Measurements from ENCODE around the gene SPEG.

DNA sequence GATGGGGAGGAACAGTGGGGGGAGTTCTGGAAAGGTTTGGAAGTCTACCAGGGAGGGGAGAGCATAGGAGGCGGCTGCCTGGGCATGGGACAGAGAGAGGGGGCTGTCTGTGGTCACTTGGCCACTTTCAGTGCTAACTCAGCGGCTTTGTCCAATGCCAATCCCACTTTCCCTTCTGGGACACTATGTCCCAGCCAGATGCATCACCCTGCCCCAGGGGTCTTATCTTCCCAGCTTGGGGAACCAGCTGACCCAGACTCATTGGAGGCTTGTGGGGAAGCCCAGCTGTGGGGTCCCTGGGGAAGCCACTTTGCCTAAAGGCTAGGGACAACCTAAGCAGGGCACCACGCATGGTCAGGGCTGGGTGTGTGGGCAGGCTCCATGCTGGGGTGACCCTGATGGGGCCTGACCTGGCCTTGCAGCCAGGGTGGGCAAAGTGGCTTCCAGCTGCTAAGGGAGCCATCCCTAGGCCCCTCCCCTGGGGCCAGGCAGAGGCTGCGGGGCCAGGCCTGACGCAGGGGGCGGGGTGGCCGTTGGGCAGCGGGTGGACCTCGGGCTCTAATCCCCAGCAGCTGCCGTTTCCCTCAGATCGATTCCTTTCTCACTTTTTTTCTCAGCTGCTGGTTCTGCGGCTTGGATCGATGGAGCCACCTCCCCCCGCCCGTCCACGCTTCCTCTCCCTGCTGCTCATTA, 78.0 kb downstream of the SPEG start:
- TF ChIP-seq POLR2A (IDR thresholded peaks at IDR 0.05; ENCODE audit: low read depth, low read length) (no peak), TAF1 (IDR thresholded peaks at IDR 0.05; ENCODE audit: low read depth, low read length) (no peak), POLR2AphosphoS5 (IDR thresholded peaks at IDR 0.05; ENCODE audit: low read depth, low read length) (no peak)
